ENCODE measurements around the gene FRG2B.
"Not testable (repeated sequence)": the region's sequence is repeated elsewhere in the genome, so short reads cannot be mapped to it uniquely, and the experiment has no call there.

Gene FRG2B

GRCh38 chr10:133592716-133593115, 33.9 kb downstream of the FRG2B start:
- DNase-seq: no peak

- DNase-seq: no peak
Measured at GRCh38 chr10:133590970-133591359, 35.6 kb downstream of the FRG2B start.

GRCh38 chr10:133590226-133590969, 36.2 kb downstream of the FRG2B start:
- DNase-seq: no peak

GRCh38 chr10:133577037-133577436, 49.6 kb downstream of the FRG2B start:
- DNase-seq: not testable (repeated sequence)
